Jurkat, Clone E6-1 (cell line): ENCODE data around the gene FOXO1.

Experiments
- DNase-seq: peaks from one replicate; pipeline ENCODE4 v3.0.0-alpha.2; 2011; ENCODE audit warnings: low read depth, low spot score
- H3K4me3 ChIP-seq: 2 replicates; pipeline ENCODE4 v1.5.1; 2011; ENCODE audit warnings: mild to moderate bottlenecking, low read length, control low read depth, moderate library complexity

The FOXO1 gene

DNA sequence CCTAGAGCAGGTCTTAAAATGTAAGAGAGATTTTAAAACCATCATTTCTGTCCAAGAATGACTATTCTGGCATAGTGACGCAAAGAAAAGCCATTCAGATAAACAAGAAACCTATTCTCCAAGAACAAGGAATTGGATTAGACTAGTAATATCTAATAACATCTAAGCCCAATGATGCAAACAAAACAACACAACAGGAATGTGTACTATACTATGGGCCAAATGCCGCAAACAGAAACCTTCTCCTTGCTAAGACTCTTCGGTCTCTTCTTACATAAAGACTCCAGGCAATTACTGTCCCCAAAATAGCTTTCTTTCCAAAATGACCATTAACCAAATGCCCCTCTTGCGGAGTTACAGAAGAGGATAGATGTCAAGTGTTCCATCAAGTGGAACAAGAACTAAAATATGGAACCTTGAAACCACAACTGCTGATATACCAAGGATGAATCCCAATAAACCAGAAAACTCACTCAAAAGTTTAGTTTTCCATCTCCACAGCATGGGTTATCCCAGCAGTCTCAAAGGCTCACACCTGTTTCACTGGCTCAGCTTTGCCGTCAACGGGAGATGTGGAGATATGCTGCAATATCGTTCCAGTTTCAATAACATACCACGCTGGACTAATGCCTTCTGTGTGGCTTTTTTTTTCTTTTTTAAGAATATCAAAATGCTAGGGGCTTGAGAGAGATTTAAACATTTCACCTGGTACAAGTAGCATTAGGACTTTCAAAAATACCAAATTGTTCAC is 76.2 kb downstream of the FOXO1 start:
- no peak overlapping the region for H3K4me3 ChIP-seq
- DNase-seq, result no peak

DNA sequence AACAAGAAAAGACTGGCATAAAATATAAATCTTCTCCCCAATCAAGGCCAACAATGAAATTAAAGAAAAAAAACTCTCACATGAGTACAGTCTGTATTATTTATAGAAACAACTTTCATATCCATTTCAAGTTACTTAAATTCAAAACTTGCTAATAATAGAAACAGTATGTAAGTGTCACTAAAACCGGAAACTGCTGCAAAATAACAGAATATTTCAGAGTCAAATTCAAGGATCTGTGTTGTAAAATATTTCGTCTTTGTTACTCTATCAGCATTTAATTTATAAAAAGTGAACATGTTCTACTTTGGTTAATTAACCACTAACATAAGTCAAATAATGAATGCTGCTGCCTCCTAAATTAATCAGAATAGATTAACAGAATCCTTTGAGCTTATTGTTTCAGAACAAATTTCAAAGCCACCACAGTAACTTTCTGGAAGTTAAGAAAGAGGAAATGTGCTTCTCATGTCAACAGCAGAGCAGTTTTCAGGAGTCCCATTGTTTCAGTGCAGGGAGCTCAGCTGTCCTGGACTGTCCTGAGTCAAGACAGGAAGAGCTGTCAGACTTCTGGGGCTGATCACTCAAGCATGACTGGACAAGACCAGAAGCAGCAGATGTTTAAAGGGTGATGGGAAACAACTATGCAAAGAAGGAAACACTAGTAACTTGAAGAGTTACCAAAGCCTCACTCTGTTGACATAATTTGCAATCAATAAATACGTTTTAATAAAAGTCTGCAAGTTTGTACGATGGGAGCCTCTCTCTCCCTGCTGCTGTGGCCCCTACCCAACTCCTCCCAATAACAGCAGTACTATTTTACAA is 76.9 kb downstream of the FOXO1 start:
- DNase-seq, result no peak
- no peak overlapping the region for H3K4me3 ChIP-seq

DNA sequence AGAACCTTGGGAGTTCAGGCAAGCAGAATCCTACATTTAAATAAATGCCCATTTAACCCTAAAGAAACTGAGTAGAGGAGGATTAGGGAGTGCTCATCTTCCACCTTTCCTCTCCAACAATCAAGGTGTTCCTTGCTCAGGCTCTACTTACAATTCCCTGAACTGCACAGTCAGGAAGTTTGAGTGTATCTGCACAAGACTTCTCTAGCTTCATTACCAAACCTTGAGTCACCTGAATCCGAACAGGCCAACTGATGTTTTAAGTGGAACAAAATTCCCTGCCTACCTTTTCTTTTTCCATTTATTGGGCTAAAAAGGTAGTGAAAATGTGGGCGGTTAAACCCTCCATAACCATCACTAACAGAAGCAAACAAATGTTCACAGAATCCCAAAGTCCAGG is 78.3 kb downstream of the FOXO1 start:
- H3K4me3 ChIP-seq, result no peak overlapping the region
- DNase-seq, result no peak

DNA sequence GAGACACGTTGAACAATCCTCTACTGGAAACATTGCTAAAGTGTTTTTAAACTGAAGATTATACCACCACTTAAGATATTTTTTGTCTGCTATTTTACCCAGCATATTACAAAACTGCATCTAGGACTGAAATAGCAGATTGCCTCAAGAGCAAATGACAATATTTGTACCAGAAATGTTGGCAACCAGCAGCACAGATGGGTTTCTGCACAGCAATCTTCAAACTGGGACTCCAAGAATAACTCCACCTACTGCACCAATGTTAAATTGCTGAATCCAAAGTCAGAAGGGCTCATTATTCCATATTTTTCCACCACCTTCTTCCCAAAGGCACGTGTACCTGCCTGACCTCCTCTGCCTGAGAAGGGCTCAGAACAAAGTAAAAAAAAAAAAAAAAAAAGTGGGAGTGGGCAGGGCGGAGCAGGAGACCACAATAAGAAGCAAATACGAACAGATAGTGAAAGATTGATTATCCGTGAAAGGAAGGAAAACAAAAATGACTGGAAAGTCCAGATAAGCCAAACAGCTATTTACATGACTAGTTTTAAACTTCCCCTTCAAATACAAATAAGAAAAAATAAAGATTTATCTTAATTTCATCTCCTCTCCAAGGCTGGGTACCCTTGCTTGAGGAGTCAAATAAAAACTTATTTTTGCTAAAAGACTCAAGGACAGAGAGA is 79.4 kb downstream of the FOXO1 start:
- H3K4me3 ChIP-seq, result no peak overlapping the region
- DNase-seq, result no peak

DNA sequence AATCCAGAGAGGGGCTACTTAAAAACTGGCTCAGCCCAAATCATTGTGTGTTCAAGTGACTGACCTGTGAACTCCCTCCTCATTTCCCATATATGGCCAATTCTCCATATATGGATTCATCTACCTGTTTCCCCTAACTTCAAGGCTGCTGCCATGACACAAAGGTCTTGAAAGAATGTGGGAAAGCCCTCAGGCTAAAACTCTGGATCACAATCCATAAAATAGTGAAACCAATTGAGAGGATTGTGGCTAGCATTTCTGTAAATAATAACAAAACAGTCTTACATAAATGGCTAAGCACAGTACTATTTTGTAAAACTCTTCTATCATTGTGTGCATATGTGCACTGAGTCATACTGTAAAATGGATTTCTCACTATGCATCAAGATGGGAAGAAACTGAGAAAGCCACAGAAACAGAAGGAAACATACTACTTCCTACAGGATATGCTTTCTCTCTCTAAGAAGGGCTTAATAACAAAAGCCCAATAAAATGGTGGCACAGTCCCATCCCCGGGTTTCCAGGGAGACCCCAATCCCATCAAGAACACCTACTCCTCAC is 80.5 kb downstream of the FOXO1 start:
- H3K4me3 ChIP-seq, result no peak overlapping the region
- DNase-seq, result no peak

GRCh38 chr13:40583738-40584137 is 82.7 kb downstream of the FOXO1 start:
- no peak for DNase-seq
- H3K4me3 ChIP-seq, result no peak overlapping the region

GRCh38 chr13:40582531-40582930 is 83.9 kb downstream of the FOXO1 start:
- H3K4me3 ChIP-seq, result no peak overlapping the region
- DNase-seq, result no peak

DNA sequence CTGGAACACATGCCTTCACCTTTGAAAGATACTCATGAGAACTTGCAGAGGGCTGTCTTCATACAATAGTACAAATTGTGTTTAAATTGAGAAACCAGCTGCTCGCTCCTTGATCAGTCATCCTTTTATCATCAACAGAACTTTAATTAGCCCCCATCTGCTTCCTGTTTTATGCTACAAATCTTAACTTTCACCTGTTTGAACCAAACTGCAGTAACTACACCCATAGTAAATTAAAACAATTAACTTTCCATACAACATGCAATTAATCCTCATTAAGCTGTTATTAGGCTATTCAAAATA is 85.2 kb downstream of the FOXO1 start:
- no peak for DNase-seq
- no peak overlapping the region for H3K4me3 ChIP-seq

DNA sequence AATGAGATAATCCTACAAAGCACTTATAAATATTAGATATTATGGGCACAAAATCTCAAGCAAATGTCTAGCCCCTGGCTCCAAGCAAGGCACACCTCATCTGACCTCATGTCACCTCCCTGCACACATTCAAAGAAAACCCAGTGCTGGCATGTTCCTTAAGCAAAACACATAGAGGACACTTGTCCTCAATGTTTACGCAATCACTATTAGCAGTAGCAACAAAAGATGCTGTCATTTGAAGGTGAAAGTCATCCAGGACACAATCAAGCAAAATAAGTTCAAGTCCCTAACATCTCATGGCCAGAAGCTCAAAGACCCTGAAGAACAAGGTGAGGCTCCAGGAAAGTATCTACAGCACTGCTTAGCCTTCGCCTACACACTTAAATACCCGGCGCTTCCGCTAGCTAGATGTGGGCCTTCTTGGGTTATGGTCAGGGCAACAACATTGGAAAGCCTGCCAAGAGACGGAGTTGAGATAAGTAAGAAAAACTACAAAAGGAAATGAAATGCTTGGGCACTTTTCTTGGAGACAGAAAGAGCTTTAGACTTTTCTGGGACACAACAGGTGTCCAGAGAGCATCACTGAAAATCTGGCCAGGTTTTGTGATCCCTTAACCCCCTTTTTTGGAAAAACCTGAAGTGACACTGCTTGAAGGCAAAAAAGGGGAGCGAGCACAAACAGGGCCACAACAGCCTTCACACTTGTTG is 85.7 kb downstream of the FOXO1 start:
- H3K4me3 ChIP-seq, result no peak overlapping the region
- no peak for DNase-seq

DNA sequence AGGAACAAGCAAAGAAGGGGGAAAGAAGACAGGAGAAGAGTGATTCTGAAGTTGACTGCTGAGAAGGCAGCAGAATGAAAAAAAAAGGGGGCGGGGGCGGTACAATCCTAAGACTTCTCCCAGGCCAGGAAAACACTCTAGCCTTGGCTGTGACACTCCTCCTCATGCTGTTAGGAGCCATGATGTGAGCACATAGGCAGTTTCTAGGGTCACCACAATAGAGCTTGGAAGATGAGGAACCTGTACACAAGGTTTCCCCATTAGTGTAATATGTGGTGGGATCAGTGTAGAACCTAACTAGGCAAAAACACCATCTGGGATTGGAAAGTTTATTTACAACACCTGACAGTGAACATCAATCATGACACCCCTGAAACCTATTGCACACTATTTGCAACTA is 86.9 kb downstream of the FOXO1 start:
- DNase-seq, result no peak
- H3K4me3 ChIP-seq, result no peak overlapping the region

- DNase-seq, result no peak
- H3K4me3 ChIP-seq, result no peak overlapping the region
These were observed 88.4 kb downstream of the FOXO1 start for GRCh38 chr13:40578055-40578454.

- no peak for DNase-seq
- no peak overlapping the region for H3K4me3 ChIP-seq
These were observed 90.1 kb downstream of the FOXO1 start for GRCh38 chr13:40576369-40576768.

- no peak for DNase-seq
- no peak overlapping the region for H3K4me3 ChIP-seq
These were observed 93.5 kb downstream of the FOXO1 start for GRCh38 chr13:40572961-40573360.

DNA sequence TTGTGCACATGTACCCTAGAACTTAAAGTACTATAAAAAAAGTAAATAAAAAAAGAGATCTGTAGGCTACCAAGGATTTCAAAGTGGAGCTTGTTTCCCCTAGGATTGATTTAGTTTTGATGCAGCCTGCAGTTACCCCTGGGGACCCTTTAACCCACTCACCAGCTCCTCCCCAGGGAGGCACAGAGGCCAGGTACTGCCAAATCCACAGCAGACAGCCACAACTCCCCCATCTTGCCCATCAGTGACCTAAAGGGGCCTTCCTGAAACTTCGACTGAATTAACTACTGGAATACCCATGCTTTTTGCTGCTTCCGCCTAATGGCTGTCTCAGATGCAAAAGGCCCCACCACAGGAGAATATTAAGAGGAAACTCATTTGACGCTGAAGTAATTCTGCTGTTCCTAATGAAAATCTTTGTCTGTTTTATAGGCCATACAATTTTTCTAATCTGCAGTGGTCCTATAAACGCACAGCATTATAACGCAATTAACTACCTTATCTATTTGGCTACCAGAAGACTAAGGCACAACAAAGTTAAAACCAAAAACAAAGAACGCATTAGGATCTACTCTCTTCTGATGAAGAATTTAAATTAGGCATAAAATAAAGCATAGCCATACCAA is 95.0 kb downstream of the FOXO1 start:
- no peak overlapping the region for H3K4me3 ChIP-seq

DNA sequence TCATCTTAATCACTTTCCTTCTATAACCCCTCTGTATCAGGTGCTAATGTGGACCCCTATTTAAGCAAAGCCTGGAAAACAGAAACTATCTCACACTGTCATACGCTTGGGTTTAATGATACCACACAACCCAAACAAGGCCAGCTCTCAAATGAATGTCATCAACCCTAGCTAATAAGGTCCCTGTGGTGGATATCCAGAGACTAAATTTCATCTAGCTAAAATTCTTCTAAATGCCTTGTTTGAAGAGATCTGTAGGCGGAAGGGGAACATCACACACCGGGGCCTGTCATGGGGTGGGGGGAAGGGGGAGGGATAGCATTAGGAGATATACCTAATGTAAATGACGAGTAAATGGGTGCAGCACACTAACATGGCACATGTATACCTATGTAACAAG is 95.5 kb downstream of the FOXO1 start:
- no peak overlapping the region for H3K4me3 ChIP-seq
- DNase-seq, result no peak

More for the DNA sequence above, 95.0 kb downstream of the FOXO1 start:
- DNase-seq, result no peak

GRCh38 chr13:40569024-40569350 is 97.5 kb downstream of the FOXO1 start:
- DNase-seq, result no peak
- H3K4me3 ChIP-seq, result no peak overlapping the region

GRCh38 chr13:40568246-40569023 is 98.0 kb downstream of the FOXO1 start:
- no peak for DNase-seq
- H3K4me3 ChIP-seq, result no peak overlapping the region

GRCh38 chr13:40566811-40567210 is 99.6 kb downstream of the FOXO1 start:
- DNase-seq, result no peak
- H3K4me3 ChIP-seq, result no peak overlapping the region
